ENCODE data around the gene LPIN2.

The LPIN2 gene

DNA sequence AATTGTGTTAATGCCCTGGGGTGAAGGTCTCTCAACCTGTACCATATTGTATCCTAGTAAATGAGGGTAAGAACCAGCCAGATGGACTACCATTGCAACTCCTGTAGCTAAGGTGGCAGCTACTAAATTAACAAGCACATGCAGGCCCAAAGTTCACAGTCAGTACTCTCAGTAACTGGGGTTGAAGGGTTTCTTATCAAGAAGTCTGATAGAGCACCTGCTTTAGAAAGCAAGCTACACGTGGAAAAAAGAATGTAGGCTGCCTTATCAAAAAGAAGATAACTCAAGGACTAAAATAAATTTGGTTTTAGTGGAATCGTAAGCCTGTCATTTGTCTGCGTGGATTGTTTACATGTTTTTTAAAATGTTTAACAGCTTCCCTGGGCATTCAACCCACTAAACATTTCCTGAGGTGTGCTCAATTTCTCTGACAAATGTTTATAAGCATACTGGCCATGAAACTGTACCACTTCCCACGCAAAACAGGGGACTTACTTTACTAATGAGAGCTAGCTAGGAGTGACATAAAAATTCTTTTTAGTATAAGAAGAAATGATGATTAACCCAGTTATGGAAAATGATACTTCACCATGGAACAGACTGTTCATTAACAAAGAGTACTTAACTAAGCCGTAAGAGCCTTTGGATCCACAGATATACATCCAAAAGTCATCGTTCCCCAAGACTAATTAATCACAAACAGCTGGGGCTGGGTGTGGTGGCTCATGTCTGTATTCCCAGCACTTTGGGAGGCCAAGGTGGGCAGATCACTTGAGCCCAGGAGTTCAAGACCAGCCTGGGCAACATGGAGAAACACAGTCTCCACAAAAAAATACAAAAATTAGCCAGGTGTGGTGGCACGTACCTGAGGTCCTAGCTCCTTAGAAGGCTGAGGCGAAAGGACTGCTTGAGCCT lies 36.5 kb downstream of the LPIN2 start:
- ATAC-seq (ENCODE audit: insufficient read depth, low read depth) = no peak
- peaks cover 54% of the 10 kb centered on the region for H3K79me2 ChIP-seq (ENCODE audit: insufficient read depth, low read length)

DNA sequence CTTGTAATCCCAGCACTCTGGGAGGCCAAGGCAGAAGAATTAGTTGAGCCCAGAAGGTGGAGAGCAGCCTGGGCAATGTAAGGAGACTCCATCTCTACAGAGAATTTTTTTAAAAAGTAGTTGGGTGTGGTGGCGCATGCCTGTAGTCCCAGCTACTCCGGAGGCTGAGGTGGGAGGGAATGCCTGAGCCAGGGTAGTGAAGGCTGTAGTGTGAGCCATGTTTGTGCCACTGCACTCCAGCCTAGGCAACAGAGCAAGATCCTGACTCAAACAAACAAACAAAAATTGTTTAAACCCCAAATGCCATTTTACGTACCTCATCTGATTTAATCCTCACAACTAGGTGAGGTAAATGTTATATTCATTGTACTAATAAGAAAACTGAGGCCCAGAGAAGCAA lies 38.2 kb downstream of the LPIN2 start:
- no peak overlapping the region for H3K9ac ChIP-seq (ENCODE audit: low read depth, low read length)
- H3K4me2 ChIP-seq (ENCODE audit: insufficient read depth, low read length) = no peak overlapping the region
- peaks cover 37% of the 10 kb centered on the region for H3K4me1 ChIP-seq (ENCODE audit: insufficient read depth, low read length)
- no peaks in the 10 kb centered on the region for H3K36me3 ChIP-seq (ENCODE audit: insufficient read depth, low read length)
- ATAC-seq (ENCODE audit: insufficient read depth, low read depth) = no peak
- no peak overlapping the region for H3K4me3 ChIP-seq (ENCODE audit: low read depth in 1 of 2, low read length in 2 of 2)
- no peaks in the 10 kb centered on the region for H3K27me3 ChIP-seq (ENCODE audit: insufficient read depth, low read length, poor library complexity)
- H3K27ac ChIP-seq (ENCODE audit: low read length) = no peak overlapping the region
- TF ChIP-seq, protein P1, sequence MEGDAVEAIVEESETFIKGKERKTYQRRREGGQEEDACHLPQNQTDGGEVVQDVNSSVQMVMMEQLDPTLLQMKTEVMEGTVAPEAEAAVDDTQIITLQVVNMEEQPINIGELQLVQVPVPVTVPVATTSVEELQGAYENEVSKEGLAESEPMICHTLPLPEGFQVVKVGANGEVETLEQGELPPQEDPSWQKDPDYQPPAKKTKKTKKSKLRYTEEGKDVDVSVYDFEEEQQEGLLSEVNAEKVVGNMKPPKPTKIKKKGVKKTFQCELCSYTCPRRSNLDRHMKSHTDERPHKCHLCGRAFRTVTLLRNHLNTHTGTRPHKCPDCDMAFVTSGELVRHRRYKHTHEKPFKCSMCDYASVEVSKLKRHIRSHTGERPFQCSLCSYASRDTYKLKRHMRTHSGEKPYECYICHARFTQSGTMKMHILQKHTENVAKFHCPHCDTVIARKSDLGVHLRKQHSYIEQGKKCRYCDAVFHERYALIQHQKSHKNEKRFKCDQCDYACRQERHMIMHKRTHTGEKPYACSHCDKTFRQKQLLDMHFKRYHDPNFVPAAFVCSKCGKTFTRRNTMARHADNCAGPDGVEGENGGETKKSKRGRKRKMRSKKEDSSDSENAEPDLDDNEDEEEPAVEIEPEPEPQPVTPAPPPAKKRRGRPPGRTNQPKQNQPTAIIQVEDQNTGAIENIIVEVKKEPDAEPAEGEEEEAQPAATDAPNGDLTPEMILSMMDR (IDR thresholded peaks at IDR 0.05; ENCODE audit: borderline replicate concordance, extremely low read depth, low read length, poor library complexity, severe bottlenecking) = no peak
- TF ChIP-seq EZH2 (IDR thresholded peaks at IDR 0.05; ENCODE audit: borderline replicate concordance, low read depth, low read length, severe bottlenecking) = no peak
- no peak for DNase-seq
- no peaks in the 10 kb centered on the region for H3K9me3 ChIP-seq (ENCODE audit: insufficient read depth, low read length, severe bottlenecking)
- peaks cover 46% of the 10 kb centered on the region for H3K79me2 ChIP-seq (ENCODE audit: insufficient read depth, low read length)
- H4K20me1 ChIP-seq (ENCODE audit: insufficient read depth, low read length) = no peaks in the 10 kb centered on the region
- no peak overlapping the region for H2AFZ ChIP-seq (ENCODE audit: low read depth, low read length)

More for the DNA sequence above, 36.5 kb downstream of the LPIN2 start:
- no peaks in the 10 kb centered on the region for H4K20me1 ChIP-seq (ENCODE audit: insufficient read depth, low read length)
- no peak overlapping the region for H3K9ac ChIP-seq (ENCODE audit: low read depth, low read length)
- DNase-seq = no peak
- H3K36me3 ChIP-seq (ENCODE audit: insufficient read depth, low read length) = no peaks in the 10 kb centered on the region
- H3K4me2 ChIP-seq (ENCODE audit: insufficient read depth, low read length) = no peak overlapping the region
- H2AFZ ChIP-seq (ENCODE audit: low read depth, low read length) = no peak overlapping the region
- TF ChIP-seq, protein P1 (IDR thresholded peaks at IDR 0.05; ENCODE audit: borderline replicate concordance, extremely low read depth, low read length, poor library complexity, severe bottlenecking) = no peak
- TF ChIP-seq EZH2 (IDR thresholded peaks at IDR 0.05; ENCODE audit: borderline replicate concordance, low read depth, low read length, severe bottlenecking) = no peak
- H3K27me3 ChIP-seq (ENCODE audit: insufficient read depth, low read length, poor library complexity) = no peaks in the 10 kb centered on the region
- H3K9me3 ChIP-seq (ENCODE audit: insufficient read depth, low read length, severe bottlenecking) = no peaks in the 10 kb centered on the region
- no peak overlapping the region for H3K4me3 ChIP-seq (ENCODE audit: low read depth in 1 of 2, low read length in 2 of 2)
- peaks cover 32% of the 10 kb centered on the region for H3K4me1 ChIP-seq (ENCODE audit: insufficient read depth, low read length)
- H3K27ac ChIP-seq (ENCODE audit: low read length) = no peak overlapping the region

DNA sequence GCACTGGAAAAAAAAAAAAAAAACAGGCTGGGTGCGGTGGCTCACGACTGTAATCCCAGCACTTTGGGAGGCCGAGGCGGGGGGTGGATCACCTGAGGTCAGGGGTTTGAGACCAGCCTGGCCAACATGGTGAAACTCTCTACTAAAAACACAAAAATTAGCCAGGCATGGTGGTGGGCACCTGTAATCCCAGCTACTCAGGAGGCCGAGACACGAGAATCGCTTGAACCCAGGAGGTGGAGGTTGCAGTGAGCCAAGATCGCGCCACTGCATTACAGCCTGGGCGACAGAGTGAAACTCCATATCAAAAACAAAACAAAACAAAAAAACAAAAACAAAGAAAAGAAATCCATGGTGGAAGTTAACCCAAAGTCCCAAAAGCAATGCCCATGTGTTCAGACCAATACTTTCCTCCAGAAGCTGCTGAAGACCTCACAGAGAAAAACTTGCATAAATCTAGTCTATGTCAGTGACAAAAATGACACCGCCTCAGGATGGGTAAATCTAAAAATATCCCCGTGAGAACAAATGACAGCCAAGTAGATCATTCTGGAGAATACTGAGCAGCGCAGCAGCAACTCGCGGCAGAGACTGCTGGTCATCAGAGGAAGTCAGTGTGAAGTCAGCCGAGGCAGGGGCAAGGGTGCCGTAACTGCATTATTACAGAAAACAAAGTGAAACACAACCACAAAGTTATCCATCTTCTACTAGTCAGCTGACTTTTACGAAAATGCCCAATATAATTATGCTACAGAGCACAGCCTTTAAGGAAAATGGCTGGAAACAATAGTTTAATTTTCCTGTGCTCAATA lies 41.0 kb downstream of the LPIN2 start:
- no peak for ATAC-seq (ENCODE audit: insufficient read depth, low read depth)
- Histone ChIP-seq H3K36me3 (ENCODE audit: insufficient read depth, low read length) (no peaks in the 10 kb centered on the region), H3K79me2 (ENCODE audit: insufficient read depth, low read length) (peaks cover 51% of the 10 kb centered on the region), H3K9ac (ENCODE audit: low read depth, low read length) (no peak overlapping the region), H3K4me2 (ENCODE audit: insufficient read depth, low read length) (0 out of 2 replicates have a peak overlapping the region, but pooled peaks have one; percentile 26), H3K4me3 (ENCODE audit: low read depth in 1 of 2, low read length in 2 of 2) (no peak overlapping the region), H3K9me3 (ENCODE audit: insufficient read depth, low read length, severe bottlenecking) (no peaks in the 10 kb centered on the region), H3K27ac (ENCODE audit: low read length) (peak overlapping the region; percentile 63; the same call in 1 of the 2 replicates), H4K20me1 (ENCODE audit: insufficient read depth, low read length) (peaks cover 3% of the 10 kb centered on the region; the same call in 1 of the 2 replicates), H3K27me3 (ENCODE audit: insufficient read depth, low read length, poor library complexity) (no peaks in the 10 kb centered on the region), H3K4me1 (ENCODE audit: insufficient read depth, low read length) (peaks cover 37% of the 10 kb centered on the region), H2AFZ (ENCODE audit: low read depth, low read length) (no peak overlapping the region)
- no peak for DNase-seq
- TF ChIP-seq EZH2 (IDR thresholded peaks at IDR 0.05; ENCODE audit: borderline replicate concordance, low read depth, low read length, severe bottlenecking) = no peak
- TF ChIP-seq, protein P1 (IDR thresholded peaks at IDR 0.05; ENCODE audit: borderline replicate concordance, extremely low read depth, low read length, poor library complexity, severe bottlenecking) = no peak
